Upper lobe of left lung (tissue), 4 donors: ENCODE results near the gene NKX2-1.
A peak's percentile ranks its signal among the peaks of the same experiment; 100 is the strongest.

Experiments
- EP300 ChIP-seq, 4 donors: sonication (generic); formaldehyde crosslinking; IDR thresholded peaks; one replicate each; pipeline ENCODE4 v1.5.1; 2017; ENCODE audit warnings: antibody characterized with exemption in 4 of 4, control low read depth in 2 of 4
- POLR2A ChIP-seq, 4 donors: fragments of 450-650 bp; IDR thresholded peaks; one replicate each; pipeline ENCODE4 v1.5.1; 2016 to 2017; ENCODE audit warnings: antibody characterized with exemption in 4 of 4, mild to moderate bottlenecking in 2 of 4
- POLR2AphosphoS5 ChIP-seq, 2 donors: sonication (generic); formaldehyde crosslinking; IDR thresholded peaks; one replicate each; pipeline ENCODE4 v1.5.1; 2017; ENCODE audit warnings: antibody characterized with exemption in 2 of 2
- TF ChIP-seq, protein P1 (sequence below), 6 experiments: fragments of 450-650 bp in 4 of 6; fragments of 200-600 bp in 2 of 6; sonication (generic) in 2 of 6; IDR thresholded peaks; one replicate each; pipeline ENCODE4 v1.5.1; 2016 to 2019; ENCODE audit warnings: antibody characterized with exemption in 6 of 6

DNA sequence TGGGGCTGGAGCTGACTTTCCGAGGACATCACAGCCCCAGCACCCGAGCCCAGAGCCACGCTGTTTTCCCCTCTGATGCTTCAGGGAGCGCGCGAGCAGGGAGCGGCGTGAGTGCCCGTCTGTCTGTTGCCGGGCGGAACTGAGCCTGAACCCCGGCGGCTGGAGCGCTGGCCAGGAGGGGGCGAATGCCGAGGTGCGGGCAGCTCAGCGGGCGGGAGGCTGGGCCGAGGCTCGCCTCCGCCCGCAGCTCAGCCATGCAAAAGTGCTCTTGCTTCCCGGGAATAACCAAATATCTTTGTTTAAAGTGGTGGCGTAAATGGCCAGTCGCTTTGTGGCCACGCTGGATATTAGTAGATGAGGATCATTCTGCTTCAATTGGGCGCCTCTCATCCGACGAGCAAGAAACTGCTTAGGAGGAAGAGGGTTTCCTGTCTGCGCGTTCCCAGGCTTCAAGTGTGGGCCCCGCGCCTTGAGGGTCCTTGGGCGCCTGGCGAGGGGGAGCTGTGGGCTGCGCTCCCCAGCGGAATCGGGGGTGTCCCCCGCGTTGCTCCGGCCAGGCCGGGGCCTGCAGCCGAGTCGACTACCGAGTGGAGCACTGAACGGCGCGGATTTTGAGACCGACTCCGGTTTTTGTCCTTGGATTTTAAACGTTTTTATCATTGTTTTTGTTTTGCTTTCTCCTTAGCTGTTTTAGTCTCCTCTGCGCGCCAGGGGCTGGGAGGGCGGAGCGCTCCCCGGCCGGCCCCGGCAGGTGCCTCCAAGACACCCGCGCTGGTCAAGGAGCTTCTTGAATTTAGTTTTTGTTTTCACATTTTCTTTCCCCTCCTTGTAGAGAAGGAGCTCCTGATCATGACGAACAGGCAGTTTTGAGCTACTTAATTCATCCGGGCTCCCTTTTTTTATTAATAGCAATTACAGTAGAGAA is 831 bp upstream of the NKX2-1 start:
- TF ChIP-seq, protein P1, sequence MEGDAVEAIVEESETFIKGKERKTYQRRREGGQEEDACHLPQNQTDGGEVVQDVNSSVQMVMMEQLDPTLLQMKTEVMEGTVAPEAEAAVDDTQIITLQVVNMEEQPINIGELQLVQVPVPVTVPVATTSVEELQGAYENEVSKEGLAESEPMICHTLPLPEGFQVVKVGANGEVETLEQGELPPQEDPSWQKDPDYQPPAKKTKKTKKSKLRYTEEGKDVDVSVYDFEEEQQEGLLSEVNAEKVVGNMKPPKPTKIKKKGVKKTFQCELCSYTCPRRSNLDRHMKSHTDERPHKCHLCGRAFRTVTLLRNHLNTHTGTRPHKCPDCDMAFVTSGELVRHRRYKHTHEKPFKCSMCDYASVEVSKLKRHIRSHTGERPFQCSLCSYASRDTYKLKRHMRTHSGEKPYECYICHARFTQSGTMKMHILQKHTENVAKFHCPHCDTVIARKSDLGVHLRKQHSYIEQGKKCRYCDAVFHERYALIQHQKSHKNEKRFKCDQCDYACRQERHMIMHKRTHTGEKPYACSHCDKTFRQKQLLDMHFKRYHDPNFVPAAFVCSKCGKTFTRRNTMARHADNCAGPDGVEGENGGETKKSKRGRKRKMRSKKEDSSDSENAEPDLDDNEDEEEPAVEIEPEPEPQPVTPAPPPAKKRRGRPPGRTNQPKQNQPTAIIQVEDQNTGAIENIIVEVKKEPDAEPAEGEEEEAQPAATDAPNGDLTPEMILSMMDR (IDR thresholded peaks at IDR 0.05): peak in 2 of 6 experiments; percentile 27 to 34
- TF ChIP-seq POLR2A (IDR thresholded peaks at IDR 0.05) (peak in 1 of 4 donors; percentile 70), EP300 (IDR thresholded peaks at IDR 0.05) (no peak), POLR2AphosphoS5 (IDR thresholded peaks at IDR 0.05) (no peak)
